ENCODE measurements around the gene YES1.
"Not testable (repeated sequence)": the region's sequence is repeated elsewhere in the genome, so short reads cannot be mapped to it uniquely, and the experiment has no call there.

Gene YES1

GRCh38 chr18:683531-683930 is 128.5 kb downstream of the YES1 start:
- DNase-seq (ENCODE audit: low read depth in 3 of 3): no peak

DNA sequence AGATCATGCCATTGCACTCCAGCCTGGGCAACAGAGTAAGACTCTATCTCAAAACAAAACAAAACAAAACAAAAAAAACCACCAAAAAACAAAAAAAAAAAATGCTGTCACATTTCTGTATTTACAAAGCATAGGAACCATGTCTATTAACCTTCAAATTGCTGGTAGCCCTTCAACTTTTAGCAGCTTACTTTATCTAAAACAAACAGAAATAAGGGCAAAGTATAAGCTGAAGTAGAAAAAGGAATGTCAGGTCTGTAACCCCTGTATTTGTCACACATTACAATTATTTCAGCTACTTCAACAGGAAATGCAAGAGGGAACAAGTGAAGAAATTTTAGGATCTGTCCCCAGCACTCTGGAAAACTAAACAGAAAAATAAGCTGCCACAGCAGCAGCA is 129.2 kb downstream of the YES1 start:
- DNase-seq (ENCODE audit: low read depth in 3 of 3): no peak

- not testable (repeated sequence) for DNase-seq (ENCODE audit: low read depth in 3 of 3)
Measured at GRCh38 chr18:682416-682815, 129.6 kb downstream of the YES1 start.

DNA sequence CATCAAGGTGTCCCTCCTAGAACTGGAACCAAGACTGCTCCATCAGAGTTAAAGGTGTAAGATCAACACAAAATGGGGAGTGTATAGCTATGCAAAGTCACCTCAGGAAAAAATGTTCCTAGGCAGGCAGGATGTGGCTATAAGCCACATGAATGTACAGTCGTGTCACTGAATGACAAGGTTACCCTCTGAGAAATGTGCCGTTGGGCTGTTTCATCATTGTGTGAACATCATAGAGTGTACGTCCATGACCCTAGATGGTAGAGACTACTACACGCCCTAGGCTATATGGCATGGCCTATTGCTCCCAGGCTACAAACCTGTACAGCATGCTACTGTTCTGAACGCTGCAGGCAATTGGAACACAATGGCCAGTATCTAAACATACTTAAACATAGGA is 130.1 kb downstream of the YES1 start:
- DNase-seq (ENCODE audit: low read depth in 3 of 3): peak; percentile 16 to 18 (median 17)

GRCh38 chr18:680392-680791 is 131.7 kb downstream of the YES1 start:
- DNase-seq (ENCODE audit: low read depth in 3 of 3): no peak

GRCh38 chr18:679516-679915 is 132.5 kb downstream of the YES1 start:
- DNase-seq (ENCODE audit: low read depth in 3 of 3): no peak

GRCh38 chr18:678482-679182 is 133.4 kb downstream of the YES1 start:
- no peak for DNase-seq (ENCODE audit: low read depth in 3 of 3)

GRCh38 chr18:677951-678381 is 134.1 kb downstream of the YES1 start:
- no peak for DNase-seq (ENCODE audit: low read depth in 3 of 3)

GRCh38 chr18:677145-677544 is 134.9 kb downstream of the YES1 start:
- DNase-seq (ENCODE audit: low read depth in 3 of 3): no peak

- DNase-seq (ENCODE audit: low read depth in 3 of 3): no peak
Measured at GRCh38 chr18:676736-677135, 135.3 kb downstream of the YES1 start.

DNA sequence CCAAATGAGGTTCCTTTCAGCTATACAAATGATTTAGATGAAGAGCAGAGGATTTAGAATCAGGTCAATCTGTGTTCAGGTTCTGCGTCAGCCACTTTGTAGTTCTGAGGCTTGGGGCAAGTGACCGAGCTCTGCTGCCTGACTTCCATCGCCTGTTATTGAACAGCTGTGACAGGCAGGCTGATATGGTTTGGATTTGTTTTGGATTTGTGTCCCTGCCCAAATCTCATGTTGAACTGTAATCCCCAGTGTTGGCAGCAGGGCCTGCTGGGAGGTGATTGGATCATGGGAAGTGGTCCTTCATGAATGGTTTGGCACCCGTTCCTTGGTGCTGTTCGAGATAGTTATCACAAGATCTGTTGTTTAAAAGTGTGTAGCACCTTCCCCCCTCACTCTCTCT is 136.0 kb downstream of the YES1 start:
- DNase-seq (ENCODE audit: low read depth in 3 of 3): no peak

DNA sequence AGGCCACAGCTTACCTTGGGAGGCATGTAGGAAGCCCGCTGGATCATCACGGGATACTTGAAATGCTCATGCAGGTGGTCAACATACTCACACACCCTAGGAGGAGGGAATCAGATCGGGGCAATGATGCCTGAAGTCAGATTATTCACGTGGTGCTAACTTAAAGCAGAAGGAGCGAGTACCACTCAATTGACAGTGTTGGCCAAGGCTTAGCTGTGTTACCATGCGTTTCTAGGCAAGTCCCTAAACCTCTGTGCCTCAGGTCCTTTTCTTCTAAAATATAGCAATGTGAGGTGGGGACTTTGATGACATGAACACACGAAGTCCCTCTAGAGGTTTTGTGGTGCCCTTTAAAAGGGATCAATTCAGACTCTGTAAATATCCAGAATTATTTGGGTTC is 136.7 kb downstream of the YES1 start:
- no peak for DNase-seq (ENCODE audit: low read depth in 3 of 3)

- no peak for DNase-seq (ENCODE audit: low read depth in 3 of 3)
Measured at GRCh38 chr18:673769-674168, 138.3 kb downstream of the YES1 start.

DNA sequence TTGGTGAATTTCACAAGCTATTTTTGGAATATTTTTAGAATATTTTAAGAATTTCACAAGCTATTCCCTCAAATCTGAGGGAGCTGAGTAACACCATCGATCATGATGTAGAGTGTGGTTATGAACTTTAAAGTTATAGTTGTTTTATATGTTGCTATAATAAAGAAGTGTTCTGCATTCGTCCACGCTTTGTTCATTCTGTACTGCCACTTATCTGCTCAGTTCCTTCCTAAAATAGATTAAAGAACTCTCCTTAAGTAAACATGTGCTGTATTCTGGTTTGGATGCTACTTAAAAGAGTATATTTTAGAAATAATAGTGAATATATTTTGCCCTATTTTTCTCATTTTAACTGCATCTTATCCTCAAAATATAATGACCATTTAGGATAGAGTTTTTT is 138.7 kb downstream of the YES1 start:
- DNase-seq (ENCODE audit: low read depth in 3 of 3): no peak

All from stimulated activated CD4-positive, alpha-beta T cell treated with anti-CD3 and anti-CD28 coated beads, TNF-alpha, amount 100 ng/mL, for 48 hours (primary cell).